HG03571 (cell line): ENCODE results near the gene CACNA2D2.

Experiments
- ATAC-seq: cut with Tn5 transposase; IDR thresholded peaks from one replicate; pipeline ENCODE4 v1.9.1; 2021; ENCODE audit not compliant: unreplicated experiment

Gene CACNA2D2

DNA sequence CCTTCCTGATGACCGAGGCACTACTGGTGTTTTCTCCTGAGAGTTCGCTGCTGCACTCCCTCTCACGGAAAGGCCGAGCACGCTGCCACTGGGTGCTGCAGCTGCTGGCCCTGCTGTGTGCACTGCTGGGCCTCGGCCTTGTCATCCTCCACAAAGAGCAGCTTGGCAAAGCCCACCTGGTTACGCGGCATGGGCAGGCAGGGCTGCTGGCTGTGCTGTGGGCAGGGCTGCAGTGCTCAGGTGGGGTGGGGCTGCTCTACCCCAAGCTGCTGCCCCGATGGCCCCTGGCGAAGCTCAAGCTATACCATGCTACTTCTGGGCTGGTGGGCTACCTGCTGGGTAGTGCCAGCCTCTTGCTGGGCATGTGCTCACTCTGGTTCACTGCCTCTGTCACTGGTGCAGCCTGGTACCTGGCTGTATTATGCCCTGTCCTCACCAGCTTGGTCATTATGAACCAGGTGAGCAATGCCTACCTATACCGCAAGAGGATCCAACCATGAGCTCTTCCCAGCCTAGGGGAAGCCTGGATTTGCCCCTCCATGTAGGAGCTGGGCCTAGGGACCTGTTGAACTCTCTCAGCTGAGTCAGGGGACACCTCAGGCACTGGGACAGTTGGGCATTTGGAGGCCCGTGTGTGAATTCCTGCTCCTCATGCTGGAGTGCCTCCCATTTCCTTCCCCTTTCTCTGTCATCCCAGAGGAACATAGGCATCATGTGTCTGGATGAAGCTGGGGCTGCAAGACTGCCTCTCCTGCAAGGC lies 150.0 kb downstream of the CACNA2D2 start:
- no peak for ATAC-seq

- no peak for ATAC-seq
Measured at GRCh38 chr3:50352781-50353180, 150.7 kb downstream of the CACNA2D2 start.

DNA sequence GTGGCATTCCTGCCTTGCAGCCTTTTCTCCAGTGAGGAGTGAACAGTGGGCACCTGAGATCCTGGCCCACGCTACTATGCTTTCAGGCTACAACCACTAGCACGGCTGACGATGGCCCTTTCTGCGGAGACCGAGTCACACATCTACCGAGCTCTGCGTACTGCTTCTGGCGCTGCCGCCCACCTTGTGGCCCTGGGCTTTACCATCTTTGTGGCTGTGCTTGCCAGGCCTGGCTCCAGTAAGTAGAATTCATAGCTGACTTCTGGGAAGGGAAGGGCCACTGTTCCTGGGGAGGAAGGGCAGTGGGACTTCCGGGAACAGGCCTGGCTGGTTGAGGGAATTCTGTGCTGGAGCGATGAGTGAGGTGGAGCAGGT lies 152.1 kb downstream of the CACNA2D2 start:
- no peak for ATAC-seq

DNA sequence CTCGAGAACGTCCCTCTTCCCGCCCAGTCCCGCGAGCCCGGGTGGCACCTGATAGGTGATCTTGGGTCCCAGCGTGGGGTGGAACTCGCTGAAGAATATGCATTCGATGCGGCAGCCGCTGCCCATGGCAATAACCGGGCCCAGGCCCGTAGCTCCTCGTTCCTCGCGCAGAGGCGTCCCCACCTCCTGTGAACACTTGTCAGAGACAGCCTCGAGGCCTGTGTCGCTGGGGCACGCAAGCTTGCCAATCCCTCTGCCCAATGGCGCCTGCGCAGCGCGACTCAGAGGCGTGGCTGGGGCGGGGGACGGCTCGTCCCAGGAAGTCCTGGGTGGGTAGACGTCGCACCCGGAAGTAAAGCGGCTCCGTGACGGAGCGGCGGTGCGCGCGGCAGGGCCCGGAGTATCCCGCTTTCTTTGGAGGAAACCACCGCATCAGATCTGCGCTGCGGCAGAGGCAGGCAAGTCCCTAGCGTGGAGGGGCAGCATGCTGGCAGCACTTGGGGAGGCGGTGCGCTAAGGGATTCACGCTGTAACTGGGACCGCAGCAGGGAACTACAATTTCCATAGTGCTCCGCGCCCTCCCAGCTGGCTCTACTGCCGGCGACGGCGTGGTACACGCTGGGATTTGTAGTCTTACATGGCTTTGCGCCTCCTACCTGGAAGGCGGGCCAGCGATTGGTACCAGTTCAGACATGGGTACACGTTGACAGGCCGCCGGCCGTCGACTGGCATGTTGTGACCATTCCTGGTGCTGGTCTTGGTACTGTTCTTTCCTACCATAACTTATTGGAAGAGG lies 152.7 kb downstream of the CACNA2D2 start, which contains the start of the genes CYB561D2 and NPRL2:
Gene CYB561D2, plus strand, starts transcription at position 336 of the 796 bp plus-strand sequence. CDS start 572 bp downstream, outside the sequence.
Gene NPRL2, minus strand, starts transcription at position 249 of the 796 bp plus-strand sequence. Its CDS starts 123 bp downstream, at position 126.
- peak; percentile 76 for ATAC-seq

DNA sequence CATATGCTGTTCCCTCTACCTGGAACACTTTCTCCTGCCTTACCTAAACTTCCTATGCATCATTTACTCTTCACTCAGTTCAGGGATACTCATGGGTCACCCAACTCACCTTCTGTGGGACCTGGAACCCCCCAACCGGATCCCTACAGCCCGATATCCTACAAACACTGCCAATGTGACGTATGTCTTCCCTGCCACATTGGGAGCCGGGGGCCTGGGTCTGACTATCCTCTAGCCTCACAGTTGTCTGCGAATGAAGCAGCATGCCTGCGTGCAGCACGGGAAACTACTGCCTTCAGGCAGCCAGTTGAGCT lies 153.3 kb downstream of the CACNA2D2 start:
- no peak for ATAC-seq

GRCh38 chr3:50347187-50347813 lies 156.1 kb downstream of the CACNA2D2 start:
- ATAC-seq: no peak

DNA sequence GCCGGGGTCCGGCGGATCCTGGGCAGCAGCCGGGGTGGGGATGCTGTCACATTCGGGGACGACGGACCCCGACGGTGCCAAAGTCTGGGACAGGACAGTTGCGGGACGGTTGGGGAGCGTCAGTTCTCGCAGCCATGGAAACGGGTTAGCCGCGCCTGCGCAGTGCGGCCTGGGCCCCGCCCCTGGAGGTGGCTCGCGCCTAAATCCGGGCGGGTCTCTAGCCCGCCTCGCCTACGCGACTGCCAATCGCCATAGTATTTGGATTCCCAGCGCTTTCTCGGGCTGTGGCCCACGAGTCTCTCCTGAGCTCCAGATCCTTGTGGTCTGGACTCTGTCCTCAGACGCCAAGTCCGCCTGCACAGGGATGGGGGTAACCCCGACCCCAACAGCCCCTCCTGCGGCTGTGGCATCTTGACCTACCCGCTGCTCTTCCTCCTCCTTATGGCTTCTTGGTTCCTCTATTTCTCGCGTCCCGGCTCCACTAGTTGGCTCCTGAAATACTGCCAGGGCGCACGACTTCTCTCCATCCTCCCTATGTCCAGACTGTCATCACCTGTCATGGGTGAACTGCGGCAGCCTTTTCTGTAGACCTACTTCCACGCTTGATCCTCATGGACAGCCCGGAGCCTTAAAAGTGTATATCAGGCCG lies 157.7 kb downstream of the CACNA2D2 start, which contains the start of gene ZMYND10:
Gene ZMYND10, minus strand, starts transcription at position 147 of the 649 bp plus-strand sequence. CDS start 153 bp downstream, outside the sequence.
- no peak for ATAC-seq

- no peak for ATAC-seq
Measured at GRCh38 chr3:50345008-50345407, 158.4 kb downstream of the CACNA2D2 start.

DNA sequence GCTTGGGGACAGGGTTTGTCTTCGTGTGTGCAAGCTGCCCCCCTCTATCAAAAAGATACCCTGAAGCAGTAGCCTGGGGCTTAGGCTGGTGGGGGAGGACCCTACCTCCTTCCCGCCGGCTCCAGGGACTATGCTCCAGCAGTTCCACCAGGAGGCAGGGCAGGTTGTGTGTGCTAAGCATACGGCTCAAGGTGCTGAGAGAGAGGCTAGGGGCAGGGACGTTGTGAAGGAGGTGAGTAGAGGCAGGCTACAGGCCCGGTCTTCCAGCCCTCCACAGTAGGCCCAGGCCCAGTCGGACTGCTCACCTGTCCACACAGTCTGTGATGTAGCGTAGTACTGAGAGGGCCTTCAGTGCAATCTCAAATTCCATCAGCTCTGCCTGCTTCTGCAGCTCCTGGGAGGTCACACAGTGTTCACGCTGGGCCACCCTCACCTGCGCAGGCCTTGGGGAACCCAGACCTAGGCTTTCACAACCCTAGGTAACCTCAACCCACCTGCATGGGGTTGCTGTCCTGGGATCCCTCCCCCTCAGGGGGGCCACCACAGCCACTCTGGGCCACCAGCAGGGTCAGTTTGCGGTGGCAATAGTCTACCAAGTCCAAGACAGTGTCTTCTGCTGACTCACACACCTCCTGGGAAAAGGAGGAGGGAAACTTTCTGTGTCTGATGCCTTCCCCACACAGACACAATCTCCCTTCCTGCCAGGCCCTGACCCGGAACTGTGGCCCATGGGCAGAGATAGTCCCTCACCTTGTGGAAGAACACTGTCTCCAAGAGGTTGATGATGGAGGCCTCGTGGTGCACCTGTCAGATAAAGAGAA lies 160.4 kb downstream of the CACNA2D2 start:
- ATAC-seq: no peak

DNA sequence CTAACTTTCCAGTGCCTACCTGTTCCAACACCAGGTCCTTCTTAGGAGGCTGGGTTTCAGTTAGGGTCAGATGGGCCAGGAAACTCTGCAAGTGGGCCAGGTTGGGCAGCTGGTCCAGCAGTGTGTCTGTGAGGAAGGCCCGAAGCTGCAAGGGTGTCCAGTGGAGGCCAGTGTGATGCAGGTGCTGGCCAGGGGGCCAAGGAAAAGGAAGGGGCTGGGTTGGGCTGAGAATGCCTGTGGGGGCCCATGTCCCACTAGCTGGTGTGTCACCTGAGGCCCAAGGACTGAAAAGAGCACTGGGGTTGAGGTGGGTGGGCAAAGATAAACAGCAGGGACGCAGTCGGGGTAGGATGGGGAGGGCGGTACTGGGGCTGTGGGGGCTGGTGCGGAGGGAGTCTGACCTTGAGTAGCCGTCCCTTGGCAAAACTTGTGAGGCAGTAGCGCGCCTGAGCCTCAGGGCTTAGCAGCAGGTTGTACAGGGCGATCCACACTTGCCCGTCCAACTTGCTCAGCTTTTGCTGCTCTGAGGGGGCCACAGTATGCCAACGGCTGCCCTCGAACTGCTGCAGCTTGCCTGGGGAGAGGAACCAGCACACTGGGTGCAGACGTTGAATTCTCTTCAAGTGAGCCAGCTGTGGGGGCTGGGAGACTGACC lies 161.3 kb downstream of the CACNA2D2 start:
- ATAC-seq: no peak

GRCh38 chr3:50341537-50341936 lies 161.9 kb downstream of the CACNA2D2 start:
- no peak for ATAC-seq

GRCh38 chr3:50340448-50341329 lies 162.7 kb downstream of the CACNA2D2 start, which contains the start of gene RASSF1:
RASSF1 (minus strand) TSS chr3:50340836; CDS start chr3:50340805, 31 bp downstream.
- ATAC-seq: peak; percentile 33

GRCh38 chr3:50340147-50340447 lies 163.3 kb downstream of the CACNA2D2 start:
- no peak for ATAC-seq

DNA sequence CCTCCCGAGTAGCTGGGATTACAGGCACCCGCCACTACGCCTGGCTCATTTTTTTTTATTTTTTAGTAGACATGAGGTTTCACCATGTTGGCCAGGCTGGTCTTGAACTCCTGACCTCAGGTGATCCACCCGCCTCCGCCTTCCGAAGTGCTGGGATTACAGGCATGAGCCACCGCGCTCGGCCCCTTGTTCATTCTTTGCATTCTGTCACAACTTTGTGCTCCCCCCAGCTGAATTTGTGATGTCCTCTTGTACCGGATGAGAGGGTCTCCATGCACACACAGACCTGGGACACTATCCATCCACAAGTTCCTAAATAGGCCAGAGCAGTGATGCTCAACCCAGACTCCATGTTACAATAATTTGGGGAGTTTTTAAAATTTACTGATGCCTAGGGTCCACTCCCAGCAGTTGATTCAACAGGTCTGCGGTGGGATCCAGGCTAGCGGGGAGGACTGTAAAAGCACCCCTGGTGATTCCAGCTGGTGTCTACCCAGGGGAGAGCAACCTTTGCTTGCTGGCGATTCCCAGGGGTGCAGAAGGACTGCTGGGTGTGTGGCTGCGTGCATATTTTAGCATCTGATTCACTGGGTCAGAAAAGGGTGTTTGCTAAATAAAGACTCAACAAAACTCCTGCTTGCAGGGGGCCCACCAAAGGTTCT lies 163.8 kb downstream of the CACNA2D2 start:
- ATAC-seq: no peak

DNA sequence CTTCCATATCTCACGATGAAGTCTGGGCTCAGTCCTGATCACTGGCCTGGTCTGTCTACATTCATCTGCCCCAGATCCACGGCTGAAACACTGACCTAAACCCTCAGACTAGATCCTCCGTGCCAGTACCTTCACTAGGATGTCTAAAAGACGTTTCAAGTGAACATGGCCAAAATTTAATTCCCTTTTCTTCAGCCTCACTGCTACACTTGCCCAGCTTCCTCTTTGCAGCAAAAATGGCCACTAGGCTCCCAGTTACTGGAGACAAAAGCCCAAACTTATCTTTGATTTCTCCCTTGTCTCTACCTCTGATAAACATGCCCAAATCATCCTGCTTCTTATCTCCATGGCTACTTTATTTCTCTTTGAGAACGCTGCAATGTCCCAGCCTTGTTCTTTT lies 164.5 kb downstream of the CACNA2D2 start:
- no peak for ATAC-seq

GRCh38 chr3:50337175-50337861 lies 166.1 kb downstream of the CACNA2D2 start:
- ATAC-seq: peak; percentile 61

DNA sequence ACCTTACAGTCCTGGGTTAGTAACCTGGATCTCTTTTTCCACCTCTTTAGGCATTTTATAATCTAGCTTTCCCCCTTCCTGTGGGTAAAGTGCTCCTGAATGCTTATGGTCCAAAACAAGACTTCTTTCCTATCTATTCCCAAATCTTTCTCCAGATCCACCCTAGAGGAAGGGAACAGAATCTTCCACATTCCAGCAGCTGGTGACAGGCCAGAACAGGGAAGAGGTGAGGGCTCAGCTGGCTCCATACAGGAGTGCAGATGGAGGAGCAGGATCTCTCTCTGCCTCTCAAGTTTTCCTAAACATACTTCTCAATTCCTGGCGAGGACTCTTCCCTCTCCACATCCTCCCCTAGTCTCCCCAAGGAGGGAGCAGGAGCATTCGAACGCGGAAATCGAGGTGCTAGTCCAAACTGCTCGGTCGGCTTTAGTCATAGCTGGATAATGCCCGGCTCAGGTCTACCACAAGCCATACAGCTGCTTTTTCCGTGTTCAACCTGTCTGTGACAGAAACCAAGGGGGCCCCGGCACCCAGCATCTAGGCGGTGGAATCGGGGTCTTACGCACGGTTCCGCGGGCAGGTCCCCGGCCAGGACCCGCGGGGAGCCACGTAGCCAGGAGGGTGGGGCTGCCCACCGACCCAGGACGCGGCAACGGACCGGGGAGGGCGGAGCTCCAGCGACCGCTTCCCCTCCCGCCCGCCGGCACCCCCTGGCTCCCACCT lies 166.8 kb downstream of the CACNA2D2 start:
- peak; percentile 19 for ATAC-seq
